K562 (cell line): ENCODE results near the gene STARD13. TPM values are rescaled to one million over a fixed set of nuclear protein-coding genes. Genes with fewer than 3 reads are reported as not detected.

Experiments used
- ATAC-seq: fragments of 200-7000 bp; cut with Tn5 transposase; 3 replicates; pipeline ENCODE4 v1.9.1; 2020; ENCODE audit warnings: moderate library complexity
- BruUV-seq: library from RNA; stranded (reverse); fragments of 400-500 nt; replicated peaks from 2 replicates; lab custom pipeline; 2021; lab: Mats Ljungman, UMichigan
- CTCF ChIA-PET: fragments of 300-600 bp; formaldehyde crosslinking; extraction: SDS; loops from one replicate; lab custom pipeline; 2021; ENCODE audit warnings: low intra/inter-chr PET ratio; lab: Yijun Ruan, JAX
- POLR2A ChIA-PET: fragments of 300-600, 350-650 bp; sonication (Branson Sonifier 250); formaldehyde crosslinking; extraction: SDS; loops from one replicate; lab custom pipeline; 2021; ENCODE audit warnings: antibody characterized with exemption, inconsistent platforms; lab: Yijun Ruan, JAX
- DNase-seq, 4 experiments: peaks; one replicate each; pipeline versions ENCODE4 v3.0.0 to v3.0.0-alpha.2; 2011 to 2018; ENCODE audit warnings: low spot score in 3 of 4, mixed read lengths in 3 of 4; ENCODE audit errors: extremely low read depth in 1 of 4
- FAIRE-seq: peaks from 2 replicates; lab custom pipeline; 2011; peaks lifted over from hg19 to GRCh38; lab: Jason Lieb, UNC
- H2AFZ ChIP-seq: 2 replicates; pipeline ENCODE4 v1.6.0; 2011; ENCODE audit warnings: low read depth, low read length, control low read depth, inconsistent platforms
- H3K27ac ChIP-seq: fragments of 200-600 bp; 3 replicates; pipeline ENCODE4 v1.8.0; 2011; ENCODE audit warnings: low read depth, mild to moderate bottlenecking, control low read depth, inconsistent platforms, low read length, moderate library complexity, mixed read lengths; ENCODE audit errors: extremely low read depth
- H3K27me3 ChIP-seq, 2 experiments: fragments of 300-600 bp in 1 of 2; 2 replicates in 1 of 2; 3 replicates in 1 of 2; pipeline versions ENCODE4 v1.6.0 to v1.8.0; 2011; ENCODE audit warnings: inconsistent platforms in 2 of 2, low read length in 2 of 2, mild to moderate bottlenecking in 1 of 2, mixed read lengths in 1 of 2, moderate library complexity in 1 of 2; ENCODE audit not compliant: control insufficient read depth in 2 of 2, insufficient read depth in 2 of 2
- H3K36me3 ChIP-seq: fragments of 300-600 bp; 3 replicates; pipeline ENCODE4 v1.8.0; 2011; ENCODE audit warnings: mild to moderate bottlenecking, low read length, inconsistent platforms; ENCODE audit not compliant: control insufficient read depth, insufficient read depth
- H3K4me1 ChIP-seq, 2 experiments: fragments of 200-600 bp in 1 of 2; replicated peaks in 1 of 2; 2 replicates in 1 of 2; 3 replicates in 1 of 2; pipeline versions ENCODE4 v1.5.1 to v1.8.0; 2011; ENCODE audit warnings: inconsistent platforms in 2 of 2, low read length in 2 of 2, mild to moderate bottlenecking in 1 of 2, mixed read lengths in 1 of 2, moderate library complexity in 1 of 2; ENCODE audit not compliant: control insufficient read depth in 2 of 2, insufficient read depth in 2 of 2
- H3K4me2 ChIP-seq: 2 replicates; pipeline ENCODE4 v1.6.1; 2011; ENCODE audit warnings: low read length, control low read depth, inconsistent platforms, mixed read lengths; ENCODE audit not compliant: insufficient read depth
- H3K4me3 ChIP-seq: fragments of 200-600 bp; sonication (generic), shearing (Covaris generic); 2 replicates; pipeline ENCODE4 v1.5.1; 2016; ENCODE audit warnings: control low read depth, inconsistent platforms
- H3K79me2 ChIP-seq: fragments of 200-600 bp; 3 replicates; pipeline ENCODE4 v1.8.0; 2011; ENCODE audit warnings: low read length, inconsistent platforms; ENCODE audit not compliant: control insufficient read depth, insufficient read depth
- H3K9ac ChIP-seq, 2 experiments: 2 replicates each; pipeline versions ENCODE4 v1.6.0 to v1.6.1; 2011; ENCODE audit warnings: low read depth in 2 of 2, low read length in 2 of 2, control low read depth in 1 of 2, inconsistent platforms in 1 of 2, mild to moderate bottlenecking in 1 of 2, mixed read lengths in 1 of 2; ENCODE audit not compliant: insufficient read depth in 1 of 2
- H3K9me1 ChIP-seq: one replicate; pipeline ENCODE4 v1.6.0; 2011; ENCODE audit warnings: inconsistent platforms, mild to moderate bottlenecking, low read length, moderate library complexity; ENCODE audit not compliant: control insufficient read depth, insufficient read depth
- H3K9me3 ChIP-seq: replicated peaks from 2 replicates; pipeline ENCODE4 v1.5.1; 2011; ENCODE audit warnings: low read depth, low read length, inconsistent platforms; ENCODE audit not compliant: control insufficient read depth, insufficient read depth
- H4K20me1 ChIP-seq: replicated peaks from 2 replicates; pipeline ENCODE4 v1.6.1; 2011; ENCODE audit warnings: low read length, inconsistent platforms, mixed read lengths; ENCODE audit not compliant: control insufficient read depth, insufficient read depth
- BRCA1 ChIP-seq, 2 experiments: fragments of 450-650 bp in 1 of 2; sonication (generic) in 1 of 2; formaldehyde crosslinking in 1 of 2; IDR thresholded peaks; 2 replicates each; pipeline versions ENCODE4 v1.5.0 to v1.6.1; 2017 to 2020; ENCODE audit warnings: mild to moderate bottlenecking in 1 of 2, missing genetic modification reagents in 1 of 2
- BRD9 ChIP-seq: fragments of 450-650 bp; IDR thresholded peaks from 2 replicates; pipeline ENCODE4 v1.6.1; 2018; ENCODE audit warnings: low read depth; ENCODE audit not compliant: partially characterized antibody
- CBX5 ChIP-seq: IDR thresholded peaks from 2 replicates; pipeline ENCODE4 v1.6.1; 2014; ENCODE audit warnings: low read depth, borderline replicate concordance
- CREB3 ChIP-seq: fragments of 450-650 bp; conservative IDR thresholded peaks from 2 replicates; pipeline ENCODE4 v1.6.1; 2016; ENCODE audit warnings: missing genetic modification characterization, low read depth, mild to moderate bottlenecking, missing compliant biosample characterization, moderate library complexity
- ELF4 ChIP-seq: fragments of 450-650 bp; formaldehyde crosslinking; IDR thresholded peaks from 2 replicates; pipeline ENCODE4 v1.4.0; 2022; ENCODE audit warnings: missing genetic modification characterization
- GTF2E2 ChIP-seq: fragments of 200-800 bp; sonication (Bioruptor generic); IDR thresholded peaks from 2 replicates; pipeline ENCODE4 v1.6.1; 2016; ENCODE audit warnings: missing genetic modification characterization, missing compliant biosample characterization
- HMBOX1 ChIP-seq: sonication (generic); IDR thresholded peaks from 2 replicates; pipeline ENCODE4 v1.6.1; 2016
- HMGN3 ChIP-seq: IDR thresholded peaks from 2 replicates; pipeline ENCODE4 v1.6.1; 2011; ENCODE audit warnings: borderline replicate concordance, low read depth, mild to moderate bottlenecking, mixed read lengths, low read length; ENCODE audit not compliant: insufficient read length; ENCODE audit errors: extremely low read depth
- KAT7 ChIP-seq: sonication (generic); formaldehyde crosslinking; IDR thresholded peaks from 2 replicates; pipeline ENCODE4 v1.8.0; 2022; ENCODE audit warnings: missing genetic modification reagents, mild to moderate bottlenecking, borderline replicate concordance
- MEIS2 ChIP-seq: fragments of 450-650 bp; IDR thresholded peaks from 2 replicates; pipeline ENCODE4 v1.6.1; 2014; ENCODE audit warnings: mild to moderate bottlenecking; ENCODE audit not compliant: partially characterized antibody
- NCOA6 ChIP-seq: fragments of 450-650 bp; IDR thresholded peaks from 2 replicates; pipeline ENCODE4 v1.6.1; 2017; ENCODE audit warnings: mild to moderate bottlenecking
- NELFE ChIP-seq: IDR thresholded peaks from 2 replicates; pipeline ENCODE4 v1.6.1; 2011; ENCODE audit warnings: mild to moderate bottlenecking; ENCODE audit not compliant: insufficient read depth, insufficient read length
- SFPQ ChIP-seq: fragments of 200-400 bp; formaldehyde crosslinking; IDR thresholded peaks from 2 replicates; pipeline ENCODE4 v1.6.1; 2017; ENCODE audit warnings: mild to moderate bottlenecking, low read depth, low read length, moderate library complexity
- SMAD2 ChIP-seq: fragments of 150-350 bp; IDR thresholded peaks from 2 replicates; pipeline ENCODE4 v1.6.1; 2014; ENCODE audit warnings: low read depth, mild to moderate bottlenecking, low read length
- SNAPC5 ChIP-seq: fragments of 250-450 bp; sonication (Bioruptor Pico); IDR thresholded peaks from 2 replicates; pipeline ENCODE4 v1.8.0; 2021; ENCODE audit warnings: moderate library complexity, mild to moderate bottlenecking, inconsistent platforms
- TAF1 ChIP-seq: IDR thresholded peaks from 2 replicates; pipeline ENCODE4 v1.6.1; 2011; ENCODE audit warnings: mild to moderate bottlenecking, low read length, moderate library complexity; ENCODE audit not compliant: insufficient read depth, control insufficient read depth, severe bottlenecking; ENCODE audit errors: extremely low read depth
- TGIF2 ChIP-seq: sonication (generic); formaldehyde crosslinking; IDR thresholded peaks from 2 replicates; pipeline ENCODE4 v1.8.1; 2022; ENCODE audit warnings: mild to moderate bottlenecking, missing genetic modification reagents, moderate library complexity
- ZFP30 ChIP-seq: fragments of 250-450 bp; sonication (Bioruptor Pico); IDR thresholded peaks from 2 replicates; pipeline ENCODE4 v1.8.0; 2022; ENCODE audit warnings: moderate library complexity, mild to moderate bottlenecking, inconsistent platforms, borderline replicate concordance
- WGBS: fragments of 100-300 bp; shearing (Covaris generic); methylation state at CpG from one replicate; pipeline ENCODE4 v1.1.6; 2016; ENCODE audit warnings: low coverage, mixed read lengths; ENCODE audit not compliant: insufficient coverage; ENCODE audit errors: missing lambda C conversion rate; 5-methylcytosine and 5-hydroxymethylcytosine counted together
- in situ Hi-C: fragments of 300-500 bp; cut with MboI; formaldehyde crosslinking; loops from 4 replicates; pipeline ENCODE4 v1.15.0; 2018; ENCODE audit warnings: inconsistent platforms, mixed read lengths
- intact Hi-C: fragments of 100-400 bp; cut with micrococcal nuclease; formaldehyde crosslinking; loops from 2 replicates; pipeline ENCODE4 v1.14.2; 2022
- polyA plus RNA-seq, 8 experiments: library from polyadenylated mRNA; depleted of rRNA in 4 of 8; stranded (reverse) in 5 of 8; unstranded in 3 of 8; fragments of >200 nt; fragmentation: Nextera tagmentation in 2 of 8; fragmentation: Illumina TruSeq in 1 of 8; extraction: Ambion mirVana in 2 of 8; extraction: Trizol in 1 of 8; gene quantifications; 2 replicates each; pipeline versions ENCODE4 v1.2.1 to v1.2.3, GENCODE V29; 2011 to 2014; ENCODE audit warnings: inconsistent platforms in 1 of 8, missing spikeins in 1 of 8
- total RNA-seq, 7 experiments: library from RNA; depleted of rRNA in 6 of 7; stranded (reverse); fragments of >200 nt in 6 of 7; fragmentation: Illumina TruSeq in 2 of 7; extraction: Trizol in 2 of 7; gene quantifications; 2 replicates each; pipeline versions ENCODE4 v1.2.1 to v1.2.3, GENCODE V29; 2011 to 2021; ENCODE audit warnings: low replicate concordance in 1 of 7
- TF ChIP-seq, protein P1 (sequence below): fragments of 250-450 bp; sonication (Bioruptor Pico); IDR thresholded peaks from 2 replicates; pipeline ENCODE4 v1.9.0; 2021; ENCODE audit warnings: mild to moderate bottlenecking

Gene STARD13
- total and polyA plus RNA-seq, 9 of the 15 experiments (the other 6 are each of a cell fraction or from before 2014, with no cell fraction given) = 0.11 TPM; not detected in 8

- Histone ChIP-seq H3K4me3 (no peak overlapping the region), H3K9me3 (no peaks in the 10 kb centered on the region), H3K4me2 (no peak overlapping the region), H3K9ac (no peak overlapping the region), H3K27me3 (peaks cover 0 to 9% of the 10 kb centered on the region in 2 experiments; a peak in 2 of 5 replicates), H3K79me2 (no peaks in the 10 kb centered on the region), H3K9me1 (no peaks in the 10 kb centered on the region), H3K4me1 (no peaks in the 10 kb centered on the region), H4K20me1 (no peaks in the 10 kb centered on the region), H2AFZ (no peak overlapping the region), H3K27ac (no peak overlapping the region), H3K36me3 (no peaks in the 10 kb centered on the region)
- no peak for ATAC-seq
- ChIA-PET POLR2A (no interaction called here), CTCF (no interaction called here)
- BruUV-seq = no TSS peak
- no peak for FAIRE-seq
- intact Hi-C loops = no loop called here
- no peak for DNase-seq
- in situ Hi-C loops = no loop called here
- 10% methylated on average over 3 of the region's 3 CpGs for WGBS
- TF ChIP-seq BRCA1 (IDR thresholded peaks at IDR 0.05) = no peak
- no peak for TF ChIP-seq BRCA1 (CRISPR knock-in tag; IDR thresholded peaks at IDR 0.05)
- TF ChIP-seq SMAD2 = no peak
- TF ChIP-seq BRD9 = no peak
- TF ChIP-seq GTF2E2 = no peak
- TF ChIP-seq NCOA6 = no peak
- no peak for TF ChIP-seq SNAPC5
- no peak for TF ChIP-seq CBX5
- no peak for TF ChIP-seq CREB3
- no peak for TF ChIP-seq TAF1
- TF ChIP-seq HMGN3 = no peak
- no peak for TF ChIP-seq ZFP30
- TF ChIP-seq, protein P1, sequence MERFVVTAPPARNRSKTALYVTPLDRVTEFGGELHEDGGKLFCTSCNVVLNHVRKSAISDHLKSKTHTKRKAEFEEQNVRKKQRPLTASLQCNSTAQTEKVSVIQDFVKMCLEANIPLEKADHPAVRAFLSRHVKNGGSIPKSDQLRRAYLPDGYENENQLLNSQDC = no peak
- TF ChIP-seq MEIS2 = no peak
- TF ChIP-seq ELF4 = no peak
- no peak for TF ChIP-seq KAT7 (CRISPR knock-in tag)
- TF ChIP-seq SFPQ = no peak
- no peak for TF ChIP-seq NELFE
- no peak for TF ChIP-seq HMBOX1
- TF ChIP-seq TGIF2 = no peak
These were observed 226.7 kb downstream of the STARD13 start for GRCh38 chr13:33058776-33059327.
